H1 (cell line): ENCODE data around the gene FOXO6. TPM values are rescaled to one million over a fixed set of nuclear protein-coding genes. Genes with fewer than 3 reads are reported as not detected.

Experiments
- ATF2 ChIP-seq: IDR thresholded peaks from 2 replicates; pipeline ENCODE4 v1.6.1; 2012; ENCODE audit warnings: low read length, inconsistent platforms
- BCL11A ChIP-seq, 2 experiments: IDR thresholded peaks; one replicate each; pipeline ENCODE4 v1.6.1; 2011; ENCODE audit warnings: low read depth in 2 of 2, low read length in 2 of 2, mild to moderate bottlenecking in 2 of 2
- CBX8 ChIP-seq: fragments of 300-800, 300-1000 bp; sonication (generic); IDR thresholded peaks from 2 replicates; pipeline ENCODE4 v1.7.1; 2016; ENCODE audit warnings: low read depth, low read length, borderline replicate concordance
- CTBP2 ChIP-seq: IDR thresholded peaks from 2 replicates; pipeline ENCODE4 v1.7.0; 2011; ENCODE audit warnings: borderline replicate concordance, mild to moderate bottlenecking, moderate library complexity, mixed read lengths, low read length; ENCODE audit not compliant: insufficient read depth, insufficient read length
- GABPA ChIP-seq: IDR thresholded peaks from 2 replicates; pipeline ENCODE4 v1.6.1; 2011; ENCODE audit warnings: mild to moderate bottlenecking, low read length, moderate library complexity, borderline replicate concordance; ENCODE audit not compliant: insufficient read depth
- GTF2F1 ChIP-seq: IDR thresholded peaks from 2 replicates; pipeline ENCODE4 v1.6.1; 2012; ENCODE audit warnings: low read depth, low read length, improper control_type of control experiment, borderline replicate concordance
- HDAC2 ChIP-seq, 2 experiments: fragments of 300-600 bp in 1 of 2; sonication (generic) in 1 of 2; IDR thresholded peaks; 2 replicates each; pipeline ENCODE4 v1.6.1; 2011 to 2012; ENCODE audit warnings: low read depth in 2 of 2, low read length in 2 of 2, mild to moderate bottlenecking in 2 of 2, moderate library complexity in 2 of 2, borderline replicate concordance in 1 of 2, inconsistent platforms in 1 of 2
- HDAC6 ChIP-seq: IDR thresholded peaks from one replicate; pipeline ENCODE4 v1.7.1; 2012; ENCODE audit warnings: low read depth, mild to moderate bottlenecking, inconsistent platforms, low read length, moderate library complexity
- JUN ChIP-seq: IDR thresholded peaks from 2 replicates; pipeline ENCODE4 v1.6.1; 2011; ENCODE audit warnings: low read depth, mild to moderate bottlenecking, improper control_type of control experiment, low read length
- KDM1A ChIP-seq: fragments of 200-600, 300-600 bp; sonication (generic); IDR thresholded peaks from 2 replicates; pipeline ENCODE4 v1.7.1; 2016; ENCODE audit warnings: mild to moderate bottlenecking, low read length, borderline replicate concordance
- NRF1 ChIP-seq: IDR thresholded peaks from 2 replicates; pipeline ENCODE4 v1.6.1; 2011; ENCODE audit warnings: mild to moderate bottlenecking, low read depth, low read length, improper control_type of control experiment
- POLR2A ChIP-seq, 2 experiments: IDR thresholded peaks; 1 replicate in 1 of 2; 2 replicates in 1 of 2; pipeline ENCODE4 v1.6.1; 2011; ENCODE audit warnings: low read depth in 2 of 2, low read length in 2 of 2, mild to moderate bottlenecking in 2 of 2; ENCODE audit errors: control extremely low read depth in 1 of 2
- POU5F1 ChIP-seq: IDR thresholded peaks from 2 replicates; pipeline ENCODE4 v1.6.1; 2011; ENCODE audit warnings: low read depth, mild to moderate bottlenecking, low read length, moderate library complexity
- RAD21 ChIP-seq, 2 experiments: IDR thresholded peaks in 1 of 2; conservative IDR thresholded peaks in 1 of 2; 2 replicates each; pipeline ENCODE4 v1.6.1; 2011; ENCODE audit warnings: low read depth in 2 of 2, low read length in 2 of 2, improper control_type of control experiment in 1 of 2, inconsistent platforms in 1 of 2, mild to moderate bottlenecking in 1 of 2, moderate library complexity in 1 of 2
- RBBP5 ChIP-seq: IDR thresholded peaks from 2 replicates; pipeline ENCODE4 v1.7.1; 2012; ENCODE audit warnings: low read depth, mild to moderate bottlenecking, inconsistent platforms, low read length, moderate library complexity, borderline replicate concordance
- SAP30 ChIP-seq: fragments of 300-600 bp; sonication (generic); IDR thresholded peaks from 2 replicates; pipeline ENCODE4 v1.7.1; 2012; ENCODE audit warnings: low read length, moderate library complexity, mild to moderate bottlenecking, inconsistent platforms; ENCODE audit not compliant: insufficient read depth, insufficient replicate concordance
- SIRT6 ChIP-seq: IDR thresholded peaks from one replicate; pipeline ENCODE4 v1.7.1; 2012; ENCODE audit warnings: low read length, inconsistent platforms
- SP2 ChIP-seq: IDR thresholded peaks from 2 replicates; pipeline ENCODE4 v1.6.1; 2012; ENCODE audit warnings: mild to moderate bottlenecking, low read length, inconsistent platforms
- SRF ChIP-seq: IDR thresholded peaks from 2 replicates; pipeline ENCODE4 v1.6.1; 2011; ENCODE audit warnings: mild to moderate bottlenecking, low read depth, low read length, moderate library complexity
- USF2 ChIP-seq: IDR thresholded peaks from 2 replicates; pipeline ENCODE4 v1.6.1; 2011; ENCODE audit warnings: low read length, improper control_type of control experiment
- polyA plus RNA-seq, 7 experiments: library from polyadenylated mRNA; depleted of rRNA in 3 of 7; stranded (reverse) in 5 of 7; unstranded in 2 of 7; fragments of >200 nt in 5 of 7; fragments of 200-250 nt in 2 of 7; gene quantifications; 1 replicate in 5 of 7; 2 replicates in 1 of 7; 4 replicates in 1 of 7; pipeline versions ENCODE4 v1.2.1 to v1.2.3, GENCODE V29; 2011 to 2013; ENCODE audit warnings: missing spikeins in 2 of 7, mixed read lengths in 2 of 7
- total RNA-seq: library from RNA; stranded (reverse); fragmentation: NEBNext Ultra II Directional; extraction: Animal tissue kit (Norgen Biotek cat#: 25700); gene quantifications from 2 replicates; pipeline ENCODE4 v1.2.1, GENCODE V29; 2021

FOXO6 gene
- total and polyA plus RNA-seq, 2 of the 8 experiments (the other 6 are each of a cell fraction or from before 2014, with no cell fraction given) = 0.59 to 3.0 TPM

GRCh38 chr1:41371630-41372599 is 10.7 kb downstream of the FOXO6 start (continued):
- no peak for TF ChIP-seq ATF2
- no peak for TF ChIP-seq POLR2A (IDR thresholded peaks at IDR 0.05; ENCODE audit: control extremely low read depth in 1 of 2, low read depth in 2 of 2, low read length in 2 of 2)
- no peak for TF ChIP-seq POU5F1
- TF ChIP-seq SP2 = no peak
- no peak for TF ChIP-seq NRF1
- TF ChIP-seq GABPA = no peak
- TF ChIP-seq JUN = no peak
- TF ChIP-seq CBX8 = no peak
- no peak for TF ChIP-seq CTBP2
- TF ChIP-seq USF2 = no peak
- TF ChIP-seq RAD21 (IDR thresholded peaks at IDR 0.05 in 1 of 2, conservative IDR thresholded peaks at IDR 0.05 in 1 of 2; ENCODE audit: low read depth in 2 of 2, low read length in 2 of 2) = peak in 1 of 2 experiments; percentile 4; a peak in 1 of 4 replicates
- no peak for TF ChIP-seq HDAC2 (IDR thresholded peaks at IDR 0.05; ENCODE audit: borderline replicate concordance in 1 of 2, low read depth in 2 of 2, low read length in 2 of 2)
- TF ChIP-seq HDAC6 = no peak
- no peak for TF ChIP-seq SAP30
- TF ChIP-seq GTF2F1 = no peak
- TF ChIP-seq RBBP5 = peak; percentile 52; the same call in 1 of the 2 replicates
- no peak for TF ChIP-seq SIRT6
- TF ChIP-seq KDM1A = peak; percentile 83; the same call in 1 of the 2 replicates
- TF ChIP-seq SRF = no peak
- TF ChIP-seq BCL11A (IDR thresholded peaks at IDR 0.05; ENCODE audit: low read depth in 2 of 2, low read length in 2 of 2) = no peak
